GM21619 (cell line): Measurements from ENCODE around the gene PMAIP1.
"Not testable (repeated sequence)": the region's sequence is repeated elsewhere in the genome, so short reads cannot be mapped to it uniquely, and the experiment has no call there.

ENCODE experiments used
- ATAC-seq: cut with Tn5 transposase; IDR thresholded peaks from one replicate; pipeline ENCODE4 v1.9.1; 2021; ENCODE audit not compliant: unreplicated experiment

The PMAIP1 gene

GRCh38 chr18:59899298-59900221, at the start of gene PMAIP1:
TSS of gene PMAIP1 (plus strand) at chr18:59899996. CDS start at chr18:59900178, 182 bp downstream.
- peak; percentile 63 for ATAC-seq

DNA sequence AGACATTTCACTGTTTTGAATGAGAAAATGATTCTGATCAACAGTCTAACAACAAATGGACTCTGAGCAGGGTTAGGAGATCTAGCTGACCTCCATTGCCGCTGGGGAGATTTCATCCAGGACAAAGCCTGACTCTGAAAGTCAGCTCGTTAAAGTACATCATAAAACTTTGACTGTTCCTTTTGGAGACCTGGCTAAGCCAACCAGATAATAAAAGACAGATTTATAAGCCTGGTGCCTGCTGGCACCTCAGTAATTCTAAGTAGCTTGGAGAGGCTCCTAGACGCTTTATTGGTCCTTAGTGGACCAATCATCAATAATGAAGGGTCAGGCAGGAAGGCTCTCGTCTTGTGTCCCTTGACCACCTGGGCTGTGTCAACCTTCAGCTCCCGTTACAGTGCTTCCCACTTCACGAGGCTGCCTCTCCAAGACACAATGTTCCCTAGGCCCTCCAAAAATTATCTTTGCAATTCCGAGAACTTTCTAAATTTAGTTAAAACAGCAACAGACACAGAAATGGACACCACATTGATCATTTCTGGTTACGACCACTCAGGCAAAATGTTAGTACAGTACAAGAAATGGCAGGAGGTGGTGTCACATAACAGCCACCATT, 47.9 kb upstream of the PMAIP1 start:
- no peak for ATAC-seq

- ATAC-seq: no peak
Measured at GRCh38 chr18:59852548-59852947, 47.2 kb upstream of the PMAIP1 start.

- no peak for ATAC-seq
Measured at GRCh38 chr18:59853380-59853779, 46.4 kb upstream of the PMAIP1 start.

- not testable (repeated sequence) for ATAC-seq
Measured at GRCh38 chr18:59853988-59854387, 45.8 kb upstream of the PMAIP1 start.

- no peak for ATAC-seq
Measured at GRCh38 chr18:59861009-59861408, 38.8 kb upstream of the PMAIP1 start.

DNA sequence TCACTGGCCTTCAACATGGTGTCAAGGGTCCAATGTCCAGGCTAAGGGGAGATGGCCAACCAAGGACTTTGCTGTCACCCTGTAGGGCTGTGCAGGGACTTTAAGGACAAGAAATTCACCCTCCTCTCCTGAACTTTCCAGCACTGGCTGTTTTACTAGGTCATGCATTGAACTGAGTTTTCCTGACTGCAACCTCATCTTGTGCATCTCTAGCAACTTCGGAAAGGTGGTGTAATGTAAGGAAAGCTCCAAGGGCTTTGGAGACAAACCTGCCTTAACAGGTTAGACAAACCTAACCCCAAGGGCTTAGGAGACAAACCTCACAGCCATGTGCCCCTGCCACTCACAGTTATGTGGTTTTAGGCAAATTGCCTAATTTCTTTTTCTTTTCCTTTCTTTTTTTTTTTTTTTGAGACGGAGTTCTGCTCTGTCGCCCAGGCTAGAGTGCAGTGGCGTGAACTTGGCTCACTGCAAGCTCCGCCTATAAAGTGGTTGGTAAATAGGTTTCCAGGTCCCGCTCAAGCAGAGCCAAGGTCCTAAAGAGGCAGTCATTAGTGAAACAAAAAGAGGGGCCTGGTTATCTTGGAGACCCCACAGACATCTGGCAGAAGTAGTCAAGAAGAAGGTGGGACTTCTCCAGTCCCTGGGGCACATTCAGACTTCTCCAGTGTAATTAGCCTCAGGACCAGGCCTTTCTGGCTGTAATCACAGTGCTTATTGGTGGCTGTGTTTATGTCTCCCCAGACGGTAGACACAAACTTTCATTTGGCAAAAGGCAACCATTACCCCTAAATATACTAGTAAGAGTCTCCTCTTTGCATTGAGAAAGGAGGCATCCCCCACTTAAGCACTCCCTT, 37.6 kb upstream of the PMAIP1 start:
- ATAC-seq: peak; percentile 87

GRCh38 chr18:59865241-59865986, 34.4 kb upstream of the PMAIP1 start:
- ATAC-seq: no peak

- ATAC-seq: no peak
Measured at GRCh38 chr18:59866551-59867269, 33.1 kb upstream of the PMAIP1 start.

DNA sequence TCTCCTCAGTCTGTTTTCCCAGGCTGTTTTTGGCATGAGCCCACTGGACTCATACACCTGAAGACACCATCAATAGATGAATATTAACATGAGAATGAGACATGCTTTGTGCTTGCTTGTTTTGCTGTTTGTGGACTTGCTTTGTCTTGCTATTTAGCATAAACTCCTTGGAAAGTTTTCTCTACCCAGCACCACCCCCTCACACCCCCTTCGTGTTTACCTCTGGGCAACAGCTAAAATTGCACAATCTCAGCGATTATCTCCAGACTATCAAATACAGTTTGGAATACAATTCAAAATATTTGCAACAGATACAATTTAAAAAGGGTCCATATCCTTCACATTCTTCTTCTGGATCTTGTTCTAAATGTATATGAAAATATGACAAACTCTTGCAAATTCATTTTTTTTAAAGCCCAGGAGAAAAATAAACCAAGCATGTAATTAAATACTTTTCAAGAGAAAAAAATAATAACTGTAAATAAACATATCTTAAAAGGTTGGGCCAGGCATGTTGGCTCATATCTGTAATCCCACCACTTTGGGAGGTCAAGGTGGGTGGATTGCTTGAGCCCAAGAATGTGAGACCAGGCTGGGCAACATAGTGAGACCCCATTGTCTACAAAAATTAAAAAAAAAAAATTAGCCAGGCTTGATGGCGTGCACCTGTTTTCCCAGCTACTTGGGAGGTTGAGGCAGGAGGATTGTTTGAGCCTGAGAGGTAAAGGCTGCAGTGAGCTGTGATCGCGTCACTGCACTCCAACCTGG, 32.3 kb upstream of the PMAIP1 start:
- ATAC-seq: no peak

GRCh38 chr18:59870623-59871130, 29.1 kb upstream of the PMAIP1 start:
- ATAC-seq: no peak

GRCh38 chr18:59871711-59872362, 28.0 kb upstream of the PMAIP1 start:
- ATAC-seq: no peak

DNA sequence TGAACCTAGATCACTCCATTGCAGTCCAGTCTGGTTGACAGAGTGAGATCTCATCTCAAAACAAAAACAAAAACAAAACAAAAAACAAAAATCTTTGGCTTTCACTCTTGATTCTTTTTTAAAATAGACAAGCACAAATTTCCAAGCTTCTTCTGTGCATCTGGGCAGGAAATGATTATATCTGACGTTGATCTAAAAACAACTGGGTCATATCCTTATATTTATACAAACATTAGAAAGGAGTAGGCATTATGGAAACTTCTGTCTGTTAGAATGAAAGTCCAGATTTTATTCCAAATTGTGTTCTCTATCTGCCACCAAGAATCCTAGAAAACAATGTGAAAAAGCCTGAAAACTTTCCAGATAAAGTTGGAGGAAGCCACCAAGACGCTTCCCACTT, 26.2 kb upstream of the PMAIP1 start:
- ATAC-seq: no peak

DNA sequence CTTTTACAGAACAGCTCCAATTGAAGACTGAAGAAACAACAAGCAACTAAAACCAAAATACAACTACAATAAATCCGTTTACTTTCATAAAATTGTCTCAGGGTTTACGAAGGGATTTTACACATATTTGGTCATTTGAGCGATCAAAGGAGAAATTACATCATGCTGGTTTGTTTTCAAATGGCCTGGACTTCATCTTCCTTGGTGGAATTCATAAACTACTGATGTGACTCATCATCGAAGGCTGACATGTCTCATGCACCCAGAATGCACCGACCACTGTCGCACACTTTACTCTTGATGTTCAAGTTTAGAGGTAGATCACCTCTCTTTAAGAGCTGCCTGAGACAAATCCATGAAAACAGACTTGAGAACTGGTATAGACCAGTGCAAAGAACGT, 25.6 kb upstream of the PMAIP1 start:
- ATAC-seq: no peak

- peak; percentile 63 for ATAC-seq
Measured at GRCh38 chr18:59876310-59876626, 23.5 kb upstream of the PMAIP1 start.

DNA sequence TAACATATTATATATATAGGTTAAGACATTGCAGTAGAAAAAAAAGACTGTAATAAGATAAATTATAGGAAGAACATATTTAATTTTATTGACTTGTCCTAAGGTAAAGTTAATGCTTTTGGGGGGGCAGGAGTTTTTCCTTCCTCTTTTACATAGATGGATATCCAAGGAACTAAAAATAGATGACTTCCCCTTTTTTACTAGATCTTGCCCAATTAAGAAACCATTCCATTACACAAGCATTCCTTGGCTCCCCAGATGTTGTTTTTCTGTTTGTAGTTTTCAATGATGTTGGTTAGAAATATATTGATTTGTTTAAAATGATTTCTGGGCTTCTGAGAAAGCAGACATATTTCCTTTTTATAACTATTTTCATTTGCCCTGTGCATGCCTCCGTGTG, 22.4 kb upstream of the PMAIP1 start:
- no peak for ATAC-seq

- ATAC-seq: peak; percentile 42
Measured at GRCh38 chr18:59878644-59879043, 21.2 kb upstream of the PMAIP1 start.

GRCh38 chr18:59881728-59882656, 17.8 kb upstream of the PMAIP1 start:
- ATAC-seq: no peak
